ENCODE data around the gene MAPK8.

MAPK8 gene

GRCh38 chr10:48478980-48479811 lies 172.7 kb downstream of the MAPK8 start:
- DNase-seq (ENCODE audit: low read depth): no peak
- no peak for TF ChIP-seq CTCF (IDR thresholded peaks at IDR 0.05; ENCODE audit: low read depth, low read length, missing control alignments)
- H3K4me3 ChIP-seq (ENCODE audit: low read depth, low read length): no peak overlapping the region

GRCh38 chr10:48480397-48481374 lies 174.2 kb downstream of the MAPK8 start:
- no peak for DNase-seq (ENCODE audit: low read depth)
- no peak overlapping the region for H3K4me3 ChIP-seq (ENCODE audit: low read depth, low read length)
- TF ChIP-seq CTCF (IDR thresholded peaks at IDR 0.05; ENCODE audit: low read depth, low read length, missing control alignments): no peak

- no peak for DNase-seq (ENCODE audit: low read depth)
- no peak overlapping the region for H3K4me3 ChIP-seq (ENCODE audit: low read depth, low read length)
- no peak for TF ChIP-seq CTCF (IDR thresholded peaks at IDR 0.05; ENCODE audit: low read depth, low read length, missing control alignments)
Observed at GRCh38 chr10:48481385-48481784, 174.9 kb downstream of the MAPK8 start.

- no peak overlapping the region for H3K4me3 ChIP-seq (ENCODE audit: low read depth, low read length)
- TF ChIP-seq CTCF (IDR thresholded peaks at IDR 0.05; ENCODE audit: low read depth, low read length, missing control alignments): no peak
- no peak for DNase-seq (ENCODE audit: low read depth)
Observed at GRCh38 chr10:48482207-48482606, 175.7 kb downstream of the MAPK8 start.

GRCh38 chr10:48484911-48485310 lies 178.4 kb downstream of the MAPK8 start:
- TF ChIP-seq CTCF (IDR thresholded peaks at IDR 0.05; ENCODE audit: low read depth, low read length, missing control alignments): no peak
- H3K4me3 ChIP-seq (ENCODE audit: low read depth, low read length): no peak overlapping the region
- no peak for DNase-seq (ENCODE audit: low read depth)

DNA sequence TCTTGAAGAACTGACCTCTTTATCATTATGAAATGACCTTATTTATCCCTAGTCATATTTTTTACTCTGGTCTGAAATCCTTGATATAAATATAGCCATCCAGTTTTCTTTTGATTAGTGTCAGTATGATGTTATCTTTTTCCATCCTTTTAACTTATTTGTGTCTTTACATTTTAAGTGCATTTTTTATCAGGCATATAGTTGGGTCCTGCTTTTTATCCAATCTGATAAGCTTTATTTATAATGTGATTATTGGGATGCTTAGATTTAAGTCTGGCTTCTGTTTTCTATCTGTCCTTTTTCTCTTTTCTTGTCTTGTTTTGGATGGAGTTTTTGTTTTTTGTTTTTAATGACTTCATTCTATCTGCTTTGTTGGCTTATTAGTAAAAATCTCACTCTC lies 179.2 kb downstream of the MAPK8 start:
- H3K4me3 ChIP-seq (ENCODE audit: low read depth, low read length): no peak overlapping the region
- DNase-seq (ENCODE audit: low read depth): no peak
- TF ChIP-seq CTCF (IDR thresholded peaks at IDR 0.05; ENCODE audit: low read depth, low read length, missing control alignments): no peak
